HG02763 (cell line): ENCODE measurements around the gene TMBIM1.

Experiments used
- ATAC-seq: cut with Tn5 transposase; IDR thresholded peaks from one replicate; pipeline ENCODE4 v1.9.1; 2021; ENCODE audit warnings: mild to moderate bottlenecking, moderate library complexity; ENCODE audit not compliant: unreplicated experiment

The TMBIM1 gene

GRCh38 chr2:218292048-218293014, at the start of gene TMBIM1:
Gene TMBIM1, minus strand, starts transcription at chr2:218292503. Its CDS starts 10,362 bp downstream, at chr2:218282141.
- ATAC-seq, result peak; percentile 67

GRCh38 chr2:218341381-218341780, 49.1 kb upstream of the TMBIM1 start:
- ATAC-seq, result no peak

- ATAC-seq, result no peak
Measured at GRCh38 chr2:218340656-218341055, 48.4 kb upstream of the TMBIM1 start.

GRCh38 chr2:218334531-218334930, 42.2 kb upstream of the TMBIM1 start:
- no peak for ATAC-seq

- no peak for ATAC-seq
Measured at GRCh38 chr2:218332920-218333645, 40.8 kb upstream of the TMBIM1 start.

GRCh38 chr2:218332288-218332687, 40.0 kb upstream of the TMBIM1 start:
- no peak for ATAC-seq

- ATAC-seq, result no peak
Measured at GRCh38 chr2:218331745-218332144, 39.4 kb upstream of the TMBIM1 start.

GRCh38 chr2:218329826-218330593, 37.7 kb upstream of the TMBIM1 start:
- peak; percentile 34 for ATAC-seq

GRCh38 chr2:218329027-218329825, 36.9 kb upstream of the TMBIM1 start:
- ATAC-seq, result peak; percentile 43

- ATAC-seq, result no peak
Measured at GRCh38 chr2:218328294-218328693, 36.0 kb upstream of the TMBIM1 start.

- ATAC-seq, result no peak
Measured at GRCh38 chr2:218327451-218328210, 35.3 kb upstream of the TMBIM1 start.

- no peak for ATAC-seq
Measured at GRCh38 chr2:218326315-218326714, 34.0 kb upstream of the TMBIM1 start.

GRCh38 chr2:218325566-218326160, 33.4 kb upstream of the TMBIM1 start:
- no peak for ATAC-seq

- no peak for ATAC-seq
Measured at GRCh38 chr2:218323526-218324472, 31.5 kb upstream of the TMBIM1 start.

- ATAC-seq, result peak; percentile 75
Measured at GRCh38 chr2:218322768-218323525, 30.6 kb upstream of the TMBIM1 start.

- no peak for ATAC-seq
Measured at GRCh38 chr2:218320704-218321336, 28.5 kb upstream of the TMBIM1 start.
